HEK293 (cell line): ENCODE data around the gene SELENOF.
A peak's percentile ranks its signal among the peaks of the same experiment; 100 is the strongest.

Experiments
- KLF16 ChIP-seq: fragments of 450-650 bp; formaldehyde crosslinking; IDR thresholded peaks from 2 replicates; pipeline ENCODE4 v1.5.1; 2017; ENCODE audit warnings: missing biosample characterization, missing genetic modification characterization
- MYNN ChIP-seq: fragments of 450-650 bp; formaldehyde crosslinking; IDR thresholded peaks from 2 replicates; pipeline ENCODE4 v1.5.1; 2016; ENCODE audit warnings: missing biosample characterization, missing genetic modification characterization, borderline replicate concordance
- OSR2 ChIP-seq: fragments of 450-650 bp; formaldehyde crosslinking; IDR thresholded peaks from 2 replicates; pipeline ENCODE4 v1.5.1; 2016; ENCODE audit warnings: missing biosample characterization, missing genetic modification characterization
- SALL2 ChIP-seq: fragments of 450-650 bp; formaldehyde crosslinking; IDR thresholded peaks from 2 replicates; pipeline ENCODE4 v1.5.0; 2017; ENCODE audit warnings: missing biosample characterization, mild to moderate bottlenecking, missing genetic modification characterization, borderline replicate concordance
- ZFHX2 ChIP-seq: fragments of 450-650 bp; formaldehyde crosslinking; conservative IDR thresholded peaks from 2 replicates; pipeline ENCODE4 v1.5.1; 2016; ENCODE audit warnings: missing biosample characterization, missing genetic modification characterization
- ZNF132 ChIP-seq: fragments of 450-650 bp; formaldehyde crosslinking; IDR thresholded peaks from 2 replicates; pipeline ENCODE4 v1.5.1; 2017; ENCODE audit warnings: missing biosample characterization, missing genetic modification characterization, borderline replicate concordance
- ZNF140 ChIP-seq: fragments of 450-650 bp; formaldehyde crosslinking; IDR thresholded peaks from 2 replicates; pipeline ENCODE4 v1.5.1; 2016; ENCODE audit warnings: missing biosample characterization, missing genetic modification characterization
- ZNF221 ChIP-seq: fragments of 450-650 bp; formaldehyde crosslinking; IDR thresholded peaks from 2 replicates; pipeline ENCODE4 v1.5.1; 2017; ENCODE audit warnings: missing biosample characterization, missing genetic modification characterization, borderline replicate concordance
- ZNF274 ChIP-seq, 2 experiments: fragments of 200-500 bp in 1 of 2; fragments of 450-650 bp in 1 of 2; sonication (Bioruptor generic) in 1 of 2; formaldehyde crosslinking in 1 of 2; IDR thresholded peaks; 2 replicates each; pipeline versions ENCODE4 v1.5.1 to v1.6.1; 2014 to 2016; ENCODE audit warnings: borderline replicate concordance in 1 of 2, inconsistent platforms in 1 of 2, low read length in 1 of 2, missing biosample characterization in 1 of 2, missing genetic modification characterization in 1 of 2
- ZNF433 ChIP-seq: fragments of 450-650 bp; formaldehyde crosslinking; IDR thresholded peaks from 2 replicates; pipeline ENCODE4 v1.5.1; 2016; ENCODE audit warnings: missing biosample characterization, missing genetic modification characterization, low read depth
- ZNF529 ChIP-seq: fragments of 450-650 bp; formaldehyde crosslinking; IDR thresholded peaks from 2 replicates; pipeline ENCODE4 v1.5.1; 2017; ENCODE audit warnings: missing genetic modification characterization, missing biosample characterization; ENCODE audit not compliant: insufficient replicate concordance
- ZNF544 ChIP-seq: fragments of 450-650 bp; formaldehyde crosslinking; IDR thresholded peaks from 2 replicates; pipeline ENCODE4 v1.5.0; 2017; ENCODE audit warnings: missing biosample characterization, missing genetic modification characterization
- ZNF548 ChIP-seq: fragments of 450-650 bp; formaldehyde crosslinking; IDR thresholded peaks from 2 replicates; pipeline ENCODE4 v1.5.1; 2016; ENCODE audit warnings: missing biosample characterization, missing genetic modification characterization
- ZNF555 ChIP-seq: fragments of 450-650 bp; formaldehyde crosslinking; conservative IDR thresholded peaks from 2 replicates; pipeline ENCODE4 v1.5.1; 2017; ENCODE audit warnings: missing biosample characterization, mild to moderate bottlenecking, missing genetic modification characterization, inconsistent platforms
- ZNF585B ChIP-seq: fragments of 450-650 bp; formaldehyde crosslinking; IDR thresholded peaks from 2 replicates; pipeline ENCODE4 v1.5.1; 2016; ENCODE audit warnings: missing biosample characterization, missing genetic modification characterization
- ZNF658 ChIP-seq: fragments of 450-650 bp; formaldehyde crosslinking; IDR thresholded peaks from 2 replicates; pipeline ENCODE4; 2016; ENCODE audit warnings: missing biosample characterization, missing genetic modification characterization
- ZNF677 ChIP-seq: fragments of 450-650 bp; IDR thresholded peaks from 2 replicates; pipeline ENCODE4 v1.5.0; 2018; ENCODE audit warnings: missing biosample characterization, mild to moderate bottlenecking, missing genetic modification characterization, moderate library complexity
- ZNF785 ChIP-seq: fragments of 450-650 bp; formaldehyde crosslinking; IDR thresholded peaks from 2 replicates; pipeline ENCODE4 v1.5.1; 2016; ENCODE audit warnings: missing biosample characterization, missing genetic modification characterization
- ZNF792 ChIP-seq: fragments of 450-650 bp; formaldehyde crosslinking; IDR thresholded peaks from 2 replicates; pipeline ENCODE4 v1.5.1; 2016; ENCODE audit warnings: missing biosample characterization, missing genetic modification characterization
- TF ChIP-seq, protein P1 (sequence below): fragments of 450-650 bp; formaldehyde crosslinking; IDR thresholded peaks from 2 replicates; pipeline ENCODE4 v1.5.1; 2016; ENCODE audit warnings: missing biosample characterization, missing genetic modification characterization
- TF ChIP-seq, protein P2 (sequence below): fragments of 450-650 bp; formaldehyde crosslinking; IDR thresholded peaks from 2 replicates; pipeline ENCODE4 v1.5.1; 2016; ENCODE audit warnings: missing biosample characterization, missing genetic modification characterization, low read depth
- TF ChIP-seq, protein P3 (sequence below): fragments of 450-650 bp; IDR thresholded peaks from 2 replicates; pipeline ENCODE4 v1.5.1; 2018; ENCODE audit warnings: missing biosample characterization, missing genetic modification characterization
- TF ChIP-seq, protein P4 (sequence below): fragments of 450-650 bp; formaldehyde crosslinking; conservative IDR thresholded peaks from 2 replicates; pipeline ENCODE4 v1.5.1; 2016; ENCODE audit warnings: low read depth, missing biosample characterization, missing genetic modification characterization
- TF ChIP-seq, protein P5 (sequence below): fragments of 450-650 bp; formaldehyde crosslinking; IDR thresholded peaks from 2 replicates; pipeline ENCODE4 v1.5.1; 2016; ENCODE audit warnings: missing biosample characterization, missing genetic modification characterization
- TF ChIP-seq, protein P6 (sequence below): fragments of 450-650 bp; formaldehyde crosslinking; IDR thresholded peaks from 2 replicates; pipeline ENCODE4 v1.5.1; 2016; ENCODE audit warnings: missing biosample characterization, missing genetic modification characterization
- TF ChIP-seq, protein P7 (sequence below): fragments of 450-650 bp; formaldehyde crosslinking; IDR thresholded peaks from 2 replicates; pipeline ENCODE4 v1.5.1; 2017; ENCODE audit warnings: missing biosample characterization, missing genetic modification characterization

Gene SELENOF

DNA sequence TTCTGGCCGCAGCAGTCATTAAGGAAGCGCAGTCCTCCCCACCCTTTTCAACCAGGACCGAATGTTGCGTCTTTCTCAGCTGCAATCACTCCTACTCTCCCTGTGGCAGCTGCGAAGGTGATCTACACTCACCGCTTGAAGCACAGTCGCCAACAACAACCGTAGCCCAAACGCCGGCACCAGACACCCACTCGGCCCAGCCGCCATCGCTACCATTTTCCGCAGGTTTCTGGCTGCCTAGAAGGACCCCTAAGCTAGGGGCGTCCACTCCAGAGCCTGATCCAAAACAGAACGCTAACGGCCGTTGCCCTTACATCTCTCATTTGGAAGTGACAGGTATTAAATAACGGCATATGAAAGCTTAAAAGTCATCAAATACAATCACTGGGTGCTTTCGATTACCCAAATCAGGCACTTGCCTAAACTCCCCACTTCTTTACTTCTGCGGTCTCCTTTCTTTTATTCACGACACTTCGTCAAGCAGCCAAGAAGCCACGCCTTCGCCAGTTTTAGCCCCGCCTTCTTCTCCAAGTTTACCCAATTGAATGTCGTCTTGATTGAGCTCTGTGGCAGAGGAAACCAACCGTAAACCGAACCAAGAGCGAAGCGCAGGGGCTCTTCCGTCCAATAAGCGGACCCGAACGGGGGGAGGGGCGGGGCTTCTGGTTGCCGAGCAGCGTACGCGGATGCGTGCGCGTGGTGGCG is at the start of gene SELENOF (continued):
- TF ChIP-seq ZNF274 (IDR thresholded peaks at IDR 0.05; ENCODE audit: low read length) (no peak), ZNF274 (tag by site-specific recombination; IDR thresholded peaks at IDR 0.05; ENCODE audit: borderline replicate concordance) (no peak), SALL2 (tag by site-specific recombination) (no peak), ZNF585B (tag by site-specific recombination) (no peak), ZNF544 (tag by site-specific recombination) (no peak), ZNF140 (tag by site-specific recombination) (no peak), ZNF529 (no peak), ZNF433 (tag by site-specific recombination) (no peak), ZNF658 (tag by site-specific recombination) (no peak), ZNF548 (tag by site-specific recombination) (no peak), OSR2 (tag by site-specific recombination) (no peak), ZNF555 (tag by site-specific recombination) (no peak), KLF16 (tag by site-specific recombination) (0 out of 2 replicates have a peak, but pooled peaks have one; percentile 52), ZFHX2 (peak; percentile 62), MYNN (tag by site-specific recombination) (no peak), ZNF677 (tag by site-specific recombination) (no peak), ZNF792 (tag by site-specific recombination) (no peak), ZNF221 (tag by site-specific recombination) (no peak), ZNF132 (tag by site-specific recombination) (no peak), ZNF785 (no peak)
- TF ChIP-seq, protein P1, sequence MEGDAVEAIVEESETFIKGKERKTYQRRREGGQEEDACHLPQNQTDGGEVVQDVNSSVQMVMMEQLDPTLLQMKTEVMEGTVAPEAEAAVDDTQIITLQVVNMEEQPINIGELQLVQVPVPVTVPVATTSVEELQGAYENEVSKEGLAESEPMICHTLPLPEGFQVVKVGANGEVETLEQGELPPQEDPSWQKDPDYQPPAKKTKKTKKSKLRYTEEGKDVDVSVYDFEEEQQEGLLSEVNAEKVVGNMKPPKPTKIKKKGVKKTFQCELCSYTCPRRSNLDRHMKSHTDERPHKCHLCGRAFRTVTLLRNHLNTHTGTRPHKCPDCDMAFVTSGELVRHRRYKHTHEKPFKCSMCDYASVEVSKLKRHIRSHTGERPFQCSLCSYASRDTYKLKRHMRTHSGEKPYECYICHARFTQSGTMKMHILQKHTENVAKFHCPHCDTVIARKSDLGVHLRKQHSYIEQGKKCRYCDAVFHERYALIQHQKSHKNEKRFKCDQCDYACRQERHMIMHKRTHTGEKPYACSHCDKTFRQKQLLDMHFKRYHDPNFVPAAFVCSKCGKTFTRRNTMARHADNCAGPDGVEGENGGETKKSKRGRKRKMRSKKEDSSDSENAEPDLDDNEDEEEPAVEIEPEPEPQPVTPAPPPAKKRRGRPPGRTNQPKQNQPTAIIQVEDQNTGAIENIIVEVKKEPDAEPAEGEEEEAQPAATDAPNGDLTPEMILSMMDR = no peak
- TF ChIP-seq, protein P2, sequence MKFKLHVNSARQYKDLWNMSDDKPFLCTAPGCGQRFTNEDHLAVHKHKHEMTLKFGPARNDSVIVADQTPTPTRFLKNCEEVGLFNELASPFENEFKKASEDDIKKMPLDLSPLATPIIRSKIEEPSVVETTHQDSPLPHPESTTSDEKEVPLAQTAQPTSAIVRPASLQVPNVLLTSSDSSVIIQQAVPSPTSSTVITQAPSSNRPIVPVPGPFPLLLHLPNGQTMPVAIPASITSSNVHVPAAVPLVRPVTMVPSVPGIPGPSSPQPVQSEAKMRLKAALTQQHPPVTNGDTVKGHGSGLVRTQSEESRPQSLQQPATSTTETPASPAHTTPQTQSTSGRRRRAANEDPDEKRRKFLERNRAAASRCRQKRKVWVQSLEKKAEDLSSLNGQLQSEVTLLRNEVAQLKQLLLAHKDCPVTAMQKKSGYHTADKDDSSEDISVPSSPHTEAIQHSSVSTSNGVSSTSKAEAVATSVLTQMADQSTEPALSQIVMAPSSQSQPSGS (tag by site-specific recombination) = no peak
- TF ChIP-seq, protein P3, sequence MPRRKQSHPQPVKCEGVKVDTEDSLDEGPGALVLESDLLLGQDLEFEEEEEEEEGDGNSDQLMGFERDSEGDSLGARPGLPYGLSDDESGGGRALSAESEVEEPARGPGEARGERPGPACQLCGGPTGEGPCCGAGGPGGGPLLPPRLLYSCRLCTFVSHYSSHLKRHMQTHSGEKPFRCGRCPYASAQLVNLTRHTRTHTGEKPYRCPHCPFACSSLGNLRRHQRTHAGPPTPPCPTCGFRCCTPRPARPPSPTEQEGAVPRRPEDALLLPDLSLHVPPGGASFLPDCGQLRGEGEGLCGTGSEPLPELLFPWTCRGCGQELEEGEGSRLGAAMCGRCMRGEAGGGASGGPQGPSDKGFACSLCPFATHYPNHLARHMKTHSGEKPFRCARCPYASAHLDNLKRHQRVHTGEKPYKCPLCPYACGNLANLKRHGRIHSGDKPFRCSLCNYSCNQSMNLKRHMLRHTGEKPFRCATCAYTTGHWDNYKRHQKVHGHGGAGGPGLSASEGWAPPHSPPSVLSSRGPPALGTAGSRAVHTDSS = no peak
- TF ChIP-seq, protein P4, sequence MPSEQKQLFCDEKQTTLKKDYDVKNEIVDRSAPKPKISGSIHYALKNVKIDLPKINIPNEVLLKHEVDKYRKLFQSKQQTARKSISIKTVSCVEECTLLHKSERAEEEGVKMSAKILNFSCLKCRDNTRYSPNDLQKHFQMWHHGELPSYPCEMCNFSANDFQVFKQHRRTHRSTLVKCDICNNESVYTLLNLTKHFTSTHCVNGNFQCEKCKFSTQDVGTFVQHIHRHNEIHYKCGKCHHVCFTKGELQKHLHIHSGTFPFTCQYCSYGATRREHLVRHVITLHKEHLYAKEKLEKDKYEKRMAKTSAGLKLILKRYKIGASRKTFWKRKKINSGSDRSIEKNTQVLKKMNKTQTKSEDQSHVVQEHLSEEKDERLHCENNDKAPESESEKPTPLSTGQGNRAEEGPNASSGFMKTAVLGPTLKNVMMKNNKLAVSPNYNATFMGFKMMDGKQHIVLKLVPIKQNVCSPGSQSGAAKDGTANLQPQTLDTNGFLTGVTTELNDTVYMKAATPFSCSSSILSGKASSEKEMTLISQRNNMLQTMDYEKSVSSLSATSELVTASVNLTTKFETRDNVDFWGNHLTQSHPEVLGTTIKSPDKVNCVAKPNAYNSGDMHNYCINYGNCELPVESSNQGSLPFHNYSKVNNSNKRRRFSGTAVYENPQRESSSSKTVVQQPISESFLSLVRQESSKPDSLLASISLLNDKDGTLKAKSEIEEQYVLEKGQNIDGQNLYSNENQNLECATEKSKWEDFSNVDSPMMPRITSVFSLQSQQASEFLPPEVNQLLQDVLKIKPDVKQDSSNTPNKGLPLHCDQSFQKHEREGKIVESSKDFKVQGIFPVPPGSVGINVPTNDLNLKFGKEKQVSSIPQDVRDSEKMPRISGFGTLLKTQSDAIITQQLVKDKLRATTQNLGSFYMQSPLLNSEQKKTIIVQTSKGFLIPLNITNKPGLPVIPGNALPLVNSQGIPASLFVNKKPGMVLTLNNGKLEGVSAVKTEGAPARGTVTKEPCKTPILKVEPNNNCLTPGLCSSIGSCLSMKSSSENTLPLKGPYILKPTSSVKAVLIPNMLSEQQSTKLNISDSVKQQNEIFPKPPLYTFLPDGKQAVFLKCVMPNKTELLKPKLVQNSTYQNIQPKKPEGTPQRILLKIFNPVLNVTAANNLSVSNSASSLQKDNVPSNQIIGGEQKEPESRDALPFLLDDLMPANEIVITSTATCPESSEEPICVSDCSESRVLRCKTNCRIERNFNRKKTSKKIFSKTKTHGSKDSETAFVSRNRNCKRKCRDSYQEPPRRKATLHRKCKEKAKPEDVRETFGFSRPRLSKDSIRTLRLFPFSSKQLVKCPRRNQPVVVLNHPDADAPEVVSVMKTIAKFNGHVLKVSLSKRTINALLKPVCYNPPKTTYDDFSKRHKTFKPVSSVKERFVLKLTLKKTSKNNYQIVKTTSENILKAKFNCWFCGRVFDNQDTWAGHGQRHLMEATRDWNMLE (tag by site-specific recombination) = no peak; the same call in 1 of the 2 replicates
- TF ChIP-seq, protein P5, sequence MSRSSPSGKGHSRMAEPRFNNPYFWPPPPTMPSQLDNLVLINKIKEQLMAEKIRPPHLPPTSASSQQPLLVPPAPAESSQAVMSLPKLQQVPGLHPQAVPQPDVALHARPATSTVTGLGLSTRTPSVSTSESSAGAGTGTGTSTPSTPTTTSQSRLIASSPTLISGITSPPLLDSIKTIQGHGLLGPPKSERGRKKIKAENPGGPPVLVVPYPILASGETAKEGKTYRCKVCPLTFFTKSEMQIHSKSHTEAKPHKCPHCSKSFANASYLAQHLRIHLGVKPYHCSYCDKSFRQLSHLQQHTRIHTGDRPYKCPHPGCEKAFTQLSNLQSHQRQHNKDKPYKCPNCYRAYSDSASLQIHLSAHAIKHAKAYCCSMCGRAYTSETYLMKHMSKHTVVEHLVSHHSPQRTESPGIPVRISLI (tag by site-specific recombination) = no peak
- TF ChIP-seq, protein P6, sequence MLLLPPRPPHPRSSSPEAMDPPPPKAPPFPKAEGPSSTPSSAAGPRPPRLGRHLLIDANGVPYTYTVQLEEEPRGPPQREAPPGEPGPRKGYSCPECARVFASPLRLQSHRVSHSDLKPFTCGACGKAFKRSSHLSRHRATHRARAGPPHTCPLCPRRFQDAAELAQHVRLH (tag by site-specific recombination) = peak; percentile 84; the same call in 1 of the 2 replicates
- TF ChIP-seq, protein P7, sequence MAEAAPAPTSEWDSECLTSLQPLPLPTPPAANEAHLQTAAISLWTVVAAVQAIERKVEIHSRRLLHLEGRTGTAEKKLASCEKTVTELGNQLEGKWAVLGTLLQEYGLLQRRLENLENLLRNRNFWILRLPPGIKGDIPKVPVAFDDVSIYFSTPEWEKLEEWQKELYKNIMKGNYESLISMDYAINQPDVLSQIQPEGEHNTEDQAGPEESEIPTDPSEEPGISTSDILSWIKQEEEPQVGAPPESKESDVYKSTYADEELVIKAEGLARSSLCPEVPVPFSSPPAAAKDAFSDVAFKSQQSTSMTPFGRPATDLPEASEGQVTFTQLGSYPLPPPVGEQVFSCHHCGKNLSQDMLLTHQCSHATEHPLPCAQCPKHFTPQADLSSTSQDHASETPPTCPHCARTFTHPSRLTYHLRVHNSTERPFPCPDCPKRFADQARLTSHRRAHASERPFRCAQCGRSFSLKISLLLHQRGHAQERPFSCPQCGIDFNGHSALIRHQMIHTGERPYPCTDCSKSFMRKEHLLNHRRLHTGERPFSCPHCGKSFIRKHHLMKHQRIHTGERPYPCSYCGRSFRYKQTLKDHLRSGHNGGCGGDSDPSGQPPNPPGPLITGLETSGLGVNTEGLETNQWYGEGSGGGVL (tag by site-specific recombination) = no peak
